ENCODE results near the gene APRT. TPM values are rescaled to one million over a fixed set of nuclear protein-coding genes. Genes with fewer than 3 reads are reported as not detected.

The APRT gene
- total RNA-seq (10 to 100 TPM; 20.8 to 58.0 (median 35.4) TPM), polyA plus RNA-seq (100 to 1,000 TPM in 1 of 2 donors, 10 to 100 TPM in 1; 68.4 to 166 TPM)
- long read RNA-seq, donor 1, transcript APRT-201 (5 exons, 947 nt) = major isoform, 20 of 39 reads
- long read RNA-seq, donor 1, transcript APRT-202 (5 exons, 664 nt) = minor isoform, 6 of 39 reads
- long read RNA-seq, donor 1, partial matches to known transcripts = 7 of 39 reads
- long read RNA-seq, donor 1, other reads (novel, unspliced or antisense) = 1 of 39 reads
- long read RNA-seq, donor 2, transcript APRT-202 (5 exons, 664 nt) = minor isoform, 5 of 40 reads
- long read RNA-seq, donor 2, transcript APRT-210 (2 exons, 490 nt) = minor isoform, 5 of 40 reads
- long read RNA-seq, donor 2, transcript APRT-201 (5 exons, 947 nt) = major isoform, 20 of 40 reads
- long read RNA-seq, donor 2, partial matches to known transcripts = 4 of 40 reads
- long read RNA-seq, donor 2, other reads (novel, unspliced or antisense) = 4 of 40 reads
- long read RNA-seq, donor 3, transcript APRT-201 (5 exons, 947 nt) = major isoform, 11 of 32 reads
- long read RNA-seq, donor 3, partial matches to known transcripts = 4 of 32 reads
- long read RNA-seq, donor 3, other reads (novel, unspliced or antisense) = 9 of 32 reads

GRCh38 chr16:88811769-88812512, at the start of gene APRT:
Gene APRT (minus strand): TSS chr16:88811928. CDS start chr16:88811899, 29 bp downstream.
- DNase-seq (peak; percentile 94 to 97), ATAC-seq (peak; percentile 90 to 96 (median 94))
- Histone ChIP-seq H3K4me3 (peak within 1 kb of the TSS; percentile 43 to 94 (median 80)), H3K27ac (peak within 1 kb of the TSS; percentile 87 to 97 (median 94)), H3K9me3 (no peaks in the 10 kb centered on the region), H3K36me3 (peaks cover 0 to 26% (median 0%) of the 10 kb centered on the region in 9 donors), H3K4me1 (peaks cover 12 to 40% (median 30%) of the 10 kb centered on the region in 9 donors), H3K27me3 (no peaks in the 10 kb centered on the region)
- intact Hi-C loops (cut with DNase I) = loop anchor here in 8 of 10 donors (1.0 to 10.0 kb wide), 10 partner anchors 45 to 405 kb away; partner anchors contain the start of genes GALNS (in 4 of the 8), TRAPPC2L (in 4 of the 8), CDH15 (in 2 of the 8) and ZNF778 (in 1 of the 8)
- TF ChIP-seq, protein P1, sequence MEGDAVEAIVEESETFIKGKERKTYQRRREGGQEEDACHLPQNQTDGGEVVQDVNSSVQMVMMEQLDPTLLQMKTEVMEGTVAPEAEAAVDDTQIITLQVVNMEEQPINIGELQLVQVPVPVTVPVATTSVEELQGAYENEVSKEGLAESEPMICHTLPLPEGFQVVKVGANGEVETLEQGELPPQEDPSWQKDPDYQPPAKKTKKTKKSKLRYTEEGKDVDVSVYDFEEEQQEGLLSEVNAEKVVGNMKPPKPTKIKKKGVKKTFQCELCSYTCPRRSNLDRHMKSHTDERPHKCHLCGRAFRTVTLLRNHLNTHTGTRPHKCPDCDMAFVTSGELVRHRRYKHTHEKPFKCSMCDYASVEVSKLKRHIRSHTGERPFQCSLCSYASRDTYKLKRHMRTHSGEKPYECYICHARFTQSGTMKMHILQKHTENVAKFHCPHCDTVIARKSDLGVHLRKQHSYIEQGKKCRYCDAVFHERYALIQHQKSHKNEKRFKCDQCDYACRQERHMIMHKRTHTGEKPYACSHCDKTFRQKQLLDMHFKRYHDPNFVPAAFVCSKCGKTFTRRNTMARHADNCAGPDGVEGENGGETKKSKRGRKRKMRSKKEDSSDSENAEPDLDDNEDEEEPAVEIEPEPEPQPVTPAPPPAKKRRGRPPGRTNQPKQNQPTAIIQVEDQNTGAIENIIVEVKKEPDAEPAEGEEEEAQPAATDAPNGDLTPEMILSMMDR (IDR thresholded peaks at IDR 0.05) = peak in 6 of 9 donors; percentile 29 to 63 (median 54)
- WGBS, 2 donors = 0% methylated on average over 83 to 84 of the region's 84 CpGs

DNA sequence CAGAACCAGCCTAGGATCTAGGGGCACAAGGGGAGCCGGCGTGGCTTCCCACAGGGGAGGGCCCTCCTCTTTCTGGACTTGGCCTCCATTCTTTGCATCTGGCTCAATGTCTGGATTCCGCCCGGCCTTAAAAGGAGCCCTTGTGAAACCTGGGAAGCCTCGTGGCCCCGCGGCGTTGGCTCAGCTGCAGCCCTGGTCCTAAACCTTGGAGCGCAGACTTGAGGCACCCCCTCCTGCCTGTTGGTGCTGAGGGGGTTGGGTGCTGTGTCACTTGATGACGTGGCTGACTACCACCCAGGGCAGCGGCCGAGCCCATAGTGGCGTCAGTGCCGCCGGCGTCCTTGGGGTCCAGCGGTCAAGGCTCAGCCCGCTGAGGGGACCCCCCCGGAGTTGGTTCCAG, 49.6 kb upstream of the APRT start:
- no peaks in the 10 kb centered on the region for H3K9me3 ChIP-seq
- H3K27ac ChIP-seq = no peak overlapping the region
- no peak overlapping the region for H3K4me3 ChIP-seq
- TF ChIP-seq, protein P1 (IDR thresholded peaks at IDR 0.05) = no peak
- H3K27me3 ChIP-seq = no peaks in the 10 kb centered on the region
- no peak for DNase-seq
- H3K4me1 ChIP-seq = peaks cover 6 to 21% (median 12%) of the 10 kb centered on the region in 9 donors
- no peak for ATAC-seq
- H3K36me3 ChIP-seq = peaks cover 0 to 50% (median 21%) of the 10 kb centered on the region in 9 donors
- WGBS, 2 donors = 92 to 97% methylated on average over 19 of the region's 19 CpGs
- intact Hi-C loops (cut with DNase I) = no loop called here

DNA sequence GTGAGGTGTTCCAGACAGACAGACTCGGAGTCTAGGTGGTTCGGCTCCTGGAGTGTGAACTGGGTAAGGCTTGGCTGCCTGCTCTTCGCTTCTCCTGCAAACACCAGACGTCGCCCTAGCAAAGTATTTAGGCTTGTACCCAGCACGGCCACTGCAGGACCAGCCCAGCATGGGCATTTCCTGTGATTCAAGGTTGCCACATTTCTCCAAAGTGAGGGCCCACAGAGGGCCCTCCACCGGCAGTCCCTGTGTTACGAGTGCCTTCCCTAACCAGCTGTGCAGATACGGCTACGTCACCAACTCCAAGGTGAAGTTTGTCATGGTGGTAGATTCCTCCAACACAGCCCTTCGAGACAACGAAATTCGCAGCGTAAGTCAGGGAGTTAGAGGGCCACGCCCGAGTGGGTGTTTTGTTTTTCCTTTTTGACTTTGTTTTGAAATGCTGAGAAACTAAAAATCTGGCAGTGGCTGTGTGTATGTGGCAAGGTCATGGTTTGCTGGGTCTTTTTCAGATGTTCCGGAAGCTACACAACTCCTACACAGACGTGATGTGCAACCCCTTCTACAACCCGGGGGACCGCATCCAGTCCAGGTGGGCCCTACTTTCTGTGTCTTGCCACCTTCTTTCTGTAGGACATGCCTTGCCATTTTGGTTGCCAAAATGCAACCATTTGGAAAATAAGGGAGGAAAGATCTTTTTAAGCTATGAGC, 47.8 kb upstream of the APRT start:
- H3K27me3 ChIP-seq = no peaks in the 10 kb centered on the region
- H3K36me3 ChIP-seq = peaks cover 0 to 52% (median 21%) of the 10 kb centered on the region in 9 donors
- no peak for ATAC-seq
- no peak overlapping the region for H3K4me3 ChIP-seq
- no peak for DNase-seq
- intact Hi-C loops (cut with DNase I) = loop anchor here in 4 of 10 donors (5.0 kb wide), 2 partner anchors 42 to 47 kb away; partner anchors contain the start of gene APRT (in 3 of the 4)
- no peaks in the 10 kb centered on the region for H3K9me3 ChIP-seq
- no peak overlapping the region for H3K27ac ChIP-seq
- TF ChIP-seq, protein P1 (IDR thresholded peaks at IDR 0.05) = no peak
- H3K4me1 ChIP-seq = peaks cover 10 to 33% (median 22%) of the 10 kb centered on the region in 9 donors
- WGBS, 2 donors = 90 to 94% methylated on average over 20 of the region's 20 CpGs

Data from heart right ventricle (tissue), 16 donors.